ENCODE results near the gene MMP27.
"Not testable (repeated sequence)": the region's sequence is repeated elsewhere in the genome, so short reads cannot be mapped to it uniquely, and the experiment has no call there.

MMP27 gene, protein sequence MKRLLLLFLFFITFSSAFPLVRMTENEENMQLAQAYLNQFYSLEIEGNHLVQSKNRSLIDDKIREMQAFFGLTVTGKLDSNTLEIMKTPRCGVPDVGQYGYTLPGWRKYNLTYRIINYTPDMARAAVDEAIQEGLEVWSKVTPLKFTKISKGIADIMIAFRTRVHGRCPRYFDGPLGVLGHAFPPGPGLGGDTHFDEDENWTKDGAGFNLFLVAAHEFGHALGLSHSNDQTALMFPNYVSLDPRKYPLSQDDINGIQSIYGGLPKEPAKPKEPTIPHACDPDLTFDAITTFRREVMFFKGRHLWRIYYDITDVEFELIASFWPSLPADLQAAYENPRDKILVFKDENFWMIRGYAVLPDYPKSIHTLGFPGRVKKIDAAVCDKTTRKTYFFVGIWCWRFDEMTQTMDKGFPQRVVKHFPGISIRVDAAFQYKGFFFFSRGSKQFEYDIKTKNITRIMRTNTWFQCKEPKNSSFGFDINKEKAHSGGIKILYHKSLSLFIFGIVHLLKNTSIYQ

GRCh38 chr11:102705626-102706025 is at the start of gene MMP27:
TSS of gene MMP27 (minus strand) at chr11:102705769. CDS start at chr11:102705714, 55 bp downstream.
- Mint-ChIP-seq H3K27me3 (peaks cover 13% of the 10 kb centered on the region), H3K36me3 (ENCODE audit: low read depth) (no peaks in the 10 kb centered on the region)

DNA sequence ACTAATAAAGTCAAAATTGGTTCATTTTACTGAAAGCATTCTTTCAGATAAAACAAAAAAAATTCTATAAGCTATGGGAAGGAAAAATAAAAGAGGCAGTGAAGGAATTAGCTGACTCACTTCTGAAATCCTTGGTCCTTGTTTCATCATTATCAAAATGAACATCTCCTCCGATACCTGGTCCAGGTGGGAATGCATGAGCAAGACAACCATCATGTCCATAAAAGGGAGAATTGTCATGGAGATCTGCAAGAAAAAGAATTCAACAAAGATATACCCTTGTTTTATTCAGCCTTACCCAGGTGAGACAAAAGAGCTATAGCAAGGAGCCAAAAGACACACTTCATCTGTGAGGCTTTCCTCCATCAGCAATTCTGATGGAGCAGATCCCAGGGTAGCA is 47.7 kb upstream of the MMP27 start:
- H3K36me3 Mint-ChIP-seq (ENCODE audit: low read depth): no peaks in the 10 kb centered on the region
- no peaks in the 10 kb centered on the region for H3K4me1 Mint-ChIP-seq (ENCODE audit: low read depth)
- no peak overlapping the region for H3K4me3 Mint-ChIP-seq
- H3K9me3 Mint-ChIP-seq: no peaks in the 10 kb centered on the region
- no peak overlapping the region for H3K27ac Mint-ChIP-seq
- peaks cover 31% of the 10 kb centered on the region for H3K27me3 Mint-ChIP-seq

More at GRCh38 chr11:102705626-102706025, at the start of gene MMP27:
- no peaks in the 10 kb centered on the region for H3K4me1 Mint-ChIP-seq (ENCODE audit: low read depth)
- no peaks in the 10 kb centered on the region for H3K9me3 Mint-ChIP-seq
- no peak within 1 kb of the TSS for H3K4me3 Mint-ChIP-seq
- no peak within 1 kb of the TSS for H3K27ac Mint-ChIP-seq

DNA sequence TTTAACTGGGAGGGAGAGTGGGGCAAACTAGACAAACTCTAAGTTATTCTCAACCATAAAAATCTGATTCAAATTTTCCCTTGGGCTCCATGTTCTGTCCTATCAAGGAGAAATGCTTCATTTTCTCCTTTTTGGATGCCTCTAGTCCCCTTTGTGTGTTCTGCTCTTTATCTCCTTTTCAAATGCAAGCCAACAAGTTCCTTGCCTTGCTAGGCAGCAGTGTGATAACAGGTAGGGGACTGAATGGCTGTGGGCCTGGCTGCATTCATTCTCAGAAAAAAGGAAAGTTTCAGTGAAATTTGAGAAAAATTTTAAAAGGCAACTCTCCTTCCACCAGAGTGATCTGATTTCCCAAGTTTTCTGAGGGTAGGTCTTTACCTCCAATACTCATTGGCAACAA is 46.1 kb upstream of the MMP27 start:
- Mint-ChIP-seq H3K36me3 (ENCODE audit: low read depth) (no peaks in the 10 kb centered on the region), H3K9me3 (peaks cover 7% of the 10 kb centered on the region), H3K27me3 (peaks cover 26% of the 10 kb centered on the region), H3K27ac (no peak overlapping the region), H3K4me3 (no peak overlapping the region), H3K4me1 (ENCODE audit: low read depth) (no peaks in the 10 kb centered on the region)

- Mint-ChIP-seq H3K36me3 (ENCODE audit: low read depth) (no peaks in the 10 kb centered on the region), H3K4me3 (no peak overlapping the region), H3K27me3 (peaks cover 13% of the 10 kb centered on the region), H3K27ac (no peak overlapping the region), H3K9me3 (peaks cover 7% of the 10 kb centered on the region), H3K4me1 (ENCODE audit: low read depth) (no peaks in the 10 kb centered on the region)
Measured at GRCh38 chr11:102749101-102749722, 43.6 kb upstream of the MMP27 start.

DNA sequence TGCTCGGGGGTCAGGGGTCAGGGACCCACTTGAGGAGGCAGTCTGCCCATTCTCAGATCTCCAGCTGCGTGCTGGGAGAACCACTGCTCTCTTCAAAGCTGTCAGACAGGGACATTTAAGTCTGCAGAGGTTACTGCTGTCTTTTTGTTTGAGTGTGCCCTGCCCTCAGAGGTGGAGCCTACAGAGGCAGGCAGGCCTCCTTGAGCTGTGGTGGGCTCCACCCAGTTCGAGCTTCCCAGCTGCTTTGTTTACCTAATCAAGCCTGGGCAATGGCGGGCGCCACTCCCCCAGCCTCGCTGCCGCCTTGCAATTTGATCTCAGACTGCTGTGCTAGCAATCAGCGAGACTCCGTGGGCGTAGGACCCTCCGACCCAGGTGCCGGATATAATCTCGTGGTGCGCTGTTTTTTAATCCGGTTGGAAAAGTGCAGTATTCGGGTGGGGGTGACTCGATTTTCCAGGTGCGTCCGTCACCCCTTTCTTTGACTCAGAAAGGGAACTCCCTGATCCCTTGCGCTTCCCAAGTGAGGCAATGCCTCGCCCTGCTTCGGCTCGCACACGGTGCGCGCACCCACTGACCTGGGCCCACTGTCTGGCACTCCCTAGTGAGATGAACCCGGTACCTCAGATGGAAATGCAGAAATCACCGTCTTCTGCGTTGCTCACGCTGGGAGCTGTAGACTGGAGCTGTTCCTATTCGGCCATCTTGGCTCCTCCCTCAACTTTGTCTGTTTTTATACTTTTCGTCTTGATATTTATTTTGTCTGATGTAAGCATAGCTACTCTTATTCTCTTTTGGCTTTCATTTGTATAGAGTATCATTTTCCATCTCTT is 41.4 kb upstream of the MMP27 start:
- not testable (repeated sequence) for H3K4me1 Mint-ChIP-seq (ENCODE audit: low read depth); H3K9me3 Mint-ChIP-seq; H3K27ac Mint-ChIP-seq; H3K36me3 Mint-ChIP-seq (ENCODE audit: low read depth); H3K27me3 Mint-ChIP-seq; H3K4me3 Mint-ChIP-seq

GRCh38 chr11:102734650-102735049 is 29.1 kb upstream of the MMP27 start:
- no peaks in the 10 kb centered on the region for H3K4me1 Mint-ChIP-seq (ENCODE audit: low read depth)
- no peaks in the 10 kb centered on the region for H3K36me3 Mint-ChIP-seq (ENCODE audit: low read depth)
- H3K27me3 Mint-ChIP-seq: peaks cover 13% of the 10 kb centered on the region
- H3K9me3 Mint-ChIP-seq: no peaks in the 10 kb centered on the region
- no peak overlapping the region for H3K27ac Mint-ChIP-seq
- H3K4me3 Mint-ChIP-seq: no peak overlapping the region

DNA sequence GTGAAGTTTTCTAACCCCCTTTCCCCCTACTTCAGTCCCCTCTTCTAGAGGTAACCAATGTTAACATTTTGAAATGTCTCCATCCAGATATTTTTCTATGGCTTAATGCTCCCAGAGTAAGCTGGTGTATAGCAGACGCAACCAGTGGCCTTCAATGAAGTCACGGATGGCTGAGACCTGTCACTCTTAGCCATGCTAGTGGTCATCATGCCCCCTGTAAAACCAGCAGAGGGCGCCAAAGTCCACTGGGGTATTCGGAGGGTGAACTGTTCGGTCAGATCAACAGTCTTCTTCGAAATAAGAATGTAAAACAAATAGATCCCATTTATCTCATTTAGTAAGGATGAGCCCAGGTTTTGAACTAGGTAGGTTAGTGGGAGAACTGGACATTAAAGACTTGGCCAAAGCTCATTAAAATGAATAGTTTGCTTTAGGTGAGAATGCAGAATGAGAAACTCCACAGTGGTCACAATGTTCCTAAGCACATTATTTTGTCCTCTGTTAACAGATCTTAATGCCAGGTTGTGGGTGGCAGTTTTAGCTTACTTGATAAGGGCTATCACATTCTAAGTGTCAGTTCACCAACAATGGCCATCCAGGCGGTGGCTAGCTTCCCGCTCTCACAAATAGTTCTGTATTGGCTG is 27.8 kb upstream of the MMP27 start:
- Mint-ChIP-seq H3K36me3 (ENCODE audit: low read depth) (no peaks in the 10 kb centered on the region), H3K27me3 (peaks cover 13% of the 10 kb centered on the region), H3K9me3 (no peaks in the 10 kb centered on the region), H3K27ac (no peak overlapping the region), H3K4me3 (no peak overlapping the region), H3K4me1 (ENCODE audit: low read depth) (no peaks in the 10 kb centered on the region)

DNA sequence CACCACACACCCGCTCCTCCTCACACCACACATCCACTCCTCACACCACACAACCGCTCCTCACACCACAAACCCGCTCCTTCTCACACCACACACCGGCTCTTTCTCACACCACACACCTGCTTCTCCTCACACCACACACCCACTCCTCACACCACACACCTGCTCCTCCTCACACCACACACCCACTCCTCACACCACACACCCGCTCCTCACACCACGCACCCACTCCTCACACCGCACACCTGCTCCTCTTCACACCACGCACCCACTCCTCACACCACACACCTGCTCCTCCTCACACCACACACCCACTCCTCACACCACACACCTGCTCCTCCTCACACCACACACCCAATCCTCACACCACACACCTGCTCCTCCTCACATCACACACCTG is 25.4 kb upstream of the MMP27 start:
- not testable (repeated sequence) for H3K4me3 Mint-ChIP-seq; H3K36me3 Mint-ChIP-seq (ENCODE audit: low read depth); H3K27ac Mint-ChIP-seq; H3K9me3 Mint-ChIP-seq; H3K27me3 Mint-ChIP-seq; H3K4me1 Mint-ChIP-seq (ENCODE audit: low read depth)

- no peaks in the 10 kb centered on the region for H3K9me3 Mint-ChIP-seq
- no peaks in the 10 kb centered on the region for H3K4me1 Mint-ChIP-seq (ENCODE audit: low read depth)
- H3K27ac Mint-ChIP-seq: no peak overlapping the region
- H3K4me3 Mint-ChIP-seq: no peak overlapping the region
- H3K27me3 Mint-ChIP-seq: peaks cover 4% of the 10 kb centered on the region
- H3K36me3 Mint-ChIP-seq (ENCODE audit: low read depth): no peaks in the 10 kb centered on the region
Measured at GRCh38 chr11:102729849-102730815, 24.6 kb upstream of the MMP27 start.

DNA sequence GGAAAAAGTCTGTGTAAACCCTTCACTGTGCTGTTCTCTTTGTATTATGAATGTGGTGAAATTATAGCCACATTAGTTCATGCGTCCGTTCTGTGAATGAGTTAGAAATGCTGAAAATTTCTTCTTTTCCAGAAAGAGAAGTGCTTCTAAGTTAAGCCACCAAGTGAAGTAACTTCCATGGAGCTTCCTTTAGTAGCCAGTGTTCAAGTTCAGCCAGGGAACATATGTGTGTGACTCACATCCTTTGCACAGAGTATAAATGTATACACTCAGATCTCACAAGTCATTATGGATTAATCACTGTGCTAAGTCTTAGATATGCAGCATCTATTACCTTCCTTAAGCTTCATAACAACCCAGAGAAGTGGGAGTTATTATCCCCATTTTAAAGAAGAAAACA is 22.3 kb upstream of the MMP27 start:
- Mint-ChIP-seq H3K9me3 (no peaks in the 10 kb centered on the region), H3K4me3 (no peak overlapping the region), H3K27me3 (no peaks in the 10 kb centered on the region), H3K27ac (no peak overlapping the region), H3K4me1 (ENCODE audit: low read depth) (no peaks in the 10 kb centered on the region), H3K36me3 (ENCODE audit: low read depth) (no peaks in the 10 kb centered on the region)

DNA sequence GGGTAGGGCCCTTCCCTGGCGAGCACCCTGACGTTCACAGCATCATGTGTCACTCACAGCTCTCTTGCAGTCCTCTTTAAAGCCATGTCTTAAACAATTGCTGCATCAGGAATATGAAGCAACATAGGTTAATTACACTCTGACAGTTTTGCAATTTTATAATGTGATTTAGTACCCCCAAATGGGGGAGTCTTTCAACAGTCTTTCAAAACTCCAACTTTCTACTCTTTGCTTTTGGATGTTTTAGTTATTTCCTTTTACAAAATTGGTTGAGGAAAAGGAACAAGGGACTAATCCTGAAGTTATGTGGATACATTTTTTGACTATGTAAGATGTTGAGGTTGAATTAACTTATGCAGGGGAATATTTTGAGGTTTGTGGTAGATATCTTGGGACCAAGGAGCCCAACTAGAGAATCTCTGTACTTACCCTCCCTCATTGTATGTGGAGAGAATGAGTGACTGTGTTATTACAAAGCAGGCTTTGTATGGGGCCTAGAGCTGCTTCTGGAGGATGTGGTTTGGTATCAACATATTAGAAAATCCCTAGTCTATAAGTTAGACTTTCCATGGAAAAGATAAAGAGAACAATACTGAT is 19.4 kb upstream of the MMP27 start, which contains the start of gene MMP8:
Gene MMP8, minus strand, starts transcription at position 51 of the 597 bp plus-strand sequence. CDS start 99 bp downstream, outside the sequence.
- H3K36me3 Mint-ChIP-seq (ENCODE audit: low read depth): no peaks in the 10 kb centered on the region
- no peaks in the 10 kb centered on the region for H3K4me1 Mint-ChIP-seq (ENCODE audit: low read depth)
- no peaks in the 10 kb centered on the region for H3K9me3 Mint-ChIP-seq
- H3K4me3 Mint-ChIP-seq: no peak within 1 kb of the TSS
- no peak within 1 kb of the TSS for H3K27ac Mint-ChIP-seq
- peaks cover 3% of the 10 kb centered on the region for H3K27me3 Mint-ChIP-seq

- Mint-ChIP-seq H3K4me1 (ENCODE audit: low read depth) (no peaks in the 10 kb centered on the region), H3K27me3 (peaks cover 3% of the 10 kb centered on the region), H3K4me3 (no peak overlapping the region), H3K36me3 (ENCODE audit: low read depth) (no peaks in the 10 kb centered on the region), H3K9me3 (no peaks in the 10 kb centered on the region), H3K27ac (no peak overlapping the region)
Measured at GRCh38 chr11:102722821-102723220, 17.3 kb upstream of the MMP27 start.

DNA sequence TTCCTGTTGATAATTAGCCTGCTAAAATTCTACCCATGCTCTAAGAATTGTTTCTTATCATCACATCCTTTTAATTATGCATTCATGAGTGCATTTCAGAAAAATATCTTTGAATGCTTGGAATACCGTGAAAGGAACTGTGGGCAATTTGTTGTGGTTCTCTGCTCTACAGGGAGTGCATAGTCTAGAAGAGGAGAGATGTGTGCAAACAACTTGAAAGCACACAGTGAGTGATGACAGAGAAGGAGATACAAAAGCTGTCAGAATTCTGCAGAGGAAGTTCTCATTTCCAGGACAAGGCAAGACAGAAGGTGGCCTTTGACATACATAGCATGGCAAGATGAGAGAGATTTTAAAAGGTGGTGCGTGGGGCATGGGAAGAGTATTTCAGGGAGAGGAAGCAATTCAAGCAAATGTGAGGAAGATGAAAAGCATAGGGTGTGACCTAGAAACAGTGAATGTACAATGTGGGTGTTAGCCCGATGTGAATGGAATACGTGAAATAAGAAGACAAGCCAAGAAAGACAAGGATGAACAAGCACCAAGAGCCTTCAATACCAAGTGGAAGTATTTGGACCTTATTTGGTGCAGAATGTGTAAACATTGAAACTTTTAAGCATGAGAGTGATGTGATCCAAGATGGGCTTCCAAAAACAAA is 14.2 kb upstream of the MMP27 start:
- Mint-ChIP-seq H3K4me3 (no peak overlapping the region), H3K27me3 (peaks cover 3% of the 10 kb centered on the region), H3K9me3 (no peaks in the 10 kb centered on the region), H3K36me3 (ENCODE audit: low read depth) (no peaks in the 10 kb centered on the region), H3K27ac (no peak overlapping the region), H3K4me1 (ENCODE audit: low read depth) (no peaks in the 10 kb centered on the region)
